Skin of body (tissue), 2 donors: ENCODE measurements around the gene PHETA1. TPM values are rescaled to one million over a fixed set of nuclear protein-coding genes. Genes with fewer than 3 reads are reported as not detected.

ENCODE experiments used
- DNase-seq: peaks from one replicate; lab custom pipeline; 2025; lab: John Stamatoyannopoulos, UW
- total RNA-seq: library from RNA; depleted of rRNA; stranded (reverse); fragments of >200 nt; gene quantifications from one replicate; pipeline ENCODE4 v1.2.3, GENCODE V29; 2014

Gene PHETA1, protein sequence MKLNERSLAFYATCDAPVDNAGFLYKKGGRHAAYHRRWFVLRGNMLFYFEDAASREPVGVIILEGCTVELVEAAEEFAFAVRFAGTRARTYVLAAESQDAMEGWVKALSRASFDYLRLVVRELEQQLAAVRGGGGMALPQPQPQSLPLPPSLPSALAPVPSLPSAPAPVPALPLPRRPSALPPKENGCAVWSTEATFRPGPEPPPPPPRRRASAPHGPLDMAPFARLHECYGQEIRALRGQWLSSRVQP
- total RNA-seq, result 2.9 TPM

DNA sequence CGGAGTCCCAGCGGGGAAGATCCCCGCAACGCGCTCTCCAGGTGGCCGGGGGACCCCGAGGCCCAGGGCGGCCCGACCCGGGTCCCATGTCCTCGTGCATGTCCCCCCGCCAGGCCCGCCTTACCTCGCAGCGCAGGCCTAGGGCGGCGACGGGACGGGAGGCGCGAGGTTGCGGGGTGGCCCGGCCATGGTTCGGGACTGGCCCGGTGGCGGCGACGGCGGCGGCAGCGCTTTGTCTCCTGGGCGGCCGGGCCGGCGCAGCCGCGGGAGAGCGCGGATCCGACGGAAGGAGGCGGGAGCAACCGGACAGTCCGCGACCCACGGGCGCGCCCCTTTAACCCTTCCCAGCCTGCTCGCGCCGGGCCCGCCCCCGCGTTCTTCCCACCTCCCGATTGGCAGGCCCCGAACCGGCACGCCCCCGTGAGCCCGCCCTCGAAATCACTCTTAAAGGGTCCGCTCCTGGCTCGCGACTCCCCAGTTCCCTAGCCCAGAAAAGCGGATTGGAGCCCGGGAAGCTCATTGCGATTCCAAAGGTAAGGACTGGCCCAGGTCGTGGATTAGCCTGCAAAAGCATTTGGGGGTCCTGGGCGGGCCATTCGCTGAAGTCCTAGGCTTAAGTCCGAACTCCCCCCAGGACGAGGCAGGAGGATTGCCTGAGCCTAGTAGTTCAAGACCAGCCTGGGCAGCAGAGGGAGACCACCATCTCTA is at the start of gene PHETA1:
Gene PHETA1, minus strand, starts transcription at position 308 of the 708 bp plus-strand sequence. CDS start 5,668 bp downstream, outside the sequence.
- peak; percentile 61 for DNase-seq

DNA sequence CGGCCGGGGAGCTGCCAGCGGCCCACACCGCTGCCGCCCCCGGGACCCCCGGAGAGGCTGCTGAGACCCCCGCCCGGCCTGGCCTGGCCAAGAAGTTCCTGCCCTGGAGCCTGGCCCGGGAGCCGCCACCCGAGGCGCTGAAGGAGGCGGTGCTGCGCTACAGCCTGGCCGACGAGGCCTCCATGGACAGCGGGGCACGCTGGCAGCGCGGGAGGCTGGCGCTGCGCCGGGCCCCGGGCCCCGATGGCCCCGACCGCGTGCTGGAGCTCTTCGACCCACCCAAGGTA is 49.6 kb upstream of the PHETA1 start:
- no peak for DNase-seq

DNA sequence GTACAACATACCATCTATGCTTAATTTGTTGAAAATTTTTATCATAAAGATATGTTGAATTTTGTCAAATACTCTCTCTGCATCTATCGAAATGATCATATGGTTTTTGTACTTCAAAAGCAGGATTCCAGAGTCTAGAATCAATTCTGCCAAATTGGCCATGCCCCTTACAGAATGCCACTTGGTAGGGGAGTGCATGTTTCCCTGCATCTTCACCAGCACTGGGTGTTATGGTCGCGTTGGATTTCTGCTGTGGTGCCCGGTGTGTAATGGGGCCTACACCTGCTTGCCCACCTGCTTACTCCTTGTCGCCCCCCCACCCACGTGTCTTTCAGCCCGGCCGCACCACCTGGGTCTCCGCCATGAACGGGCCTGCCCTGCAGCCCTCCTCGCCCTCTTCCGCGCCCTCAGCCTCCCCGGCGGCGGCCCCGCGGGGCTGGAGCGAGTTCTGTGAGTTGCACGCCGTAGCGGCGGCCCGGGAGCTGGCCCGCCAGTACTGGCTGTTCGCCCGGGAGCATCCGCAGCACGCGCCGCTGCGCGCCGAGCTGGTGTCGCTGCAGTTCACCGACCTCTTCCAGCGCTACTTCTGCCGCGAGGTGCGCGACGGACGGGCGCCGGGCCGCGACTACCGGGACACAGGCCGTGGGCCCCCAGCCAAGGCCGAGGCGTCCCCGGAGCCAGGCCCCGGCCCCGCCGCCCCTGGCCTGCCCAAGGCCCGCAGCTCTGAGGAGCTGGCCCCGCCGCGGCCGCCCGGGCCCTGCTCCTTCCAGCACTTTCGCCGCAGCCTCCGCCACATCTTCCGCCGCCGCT is 49.1 kb upstream of the PHETA1 start:
- no peak for DNase-seq

DNA sequence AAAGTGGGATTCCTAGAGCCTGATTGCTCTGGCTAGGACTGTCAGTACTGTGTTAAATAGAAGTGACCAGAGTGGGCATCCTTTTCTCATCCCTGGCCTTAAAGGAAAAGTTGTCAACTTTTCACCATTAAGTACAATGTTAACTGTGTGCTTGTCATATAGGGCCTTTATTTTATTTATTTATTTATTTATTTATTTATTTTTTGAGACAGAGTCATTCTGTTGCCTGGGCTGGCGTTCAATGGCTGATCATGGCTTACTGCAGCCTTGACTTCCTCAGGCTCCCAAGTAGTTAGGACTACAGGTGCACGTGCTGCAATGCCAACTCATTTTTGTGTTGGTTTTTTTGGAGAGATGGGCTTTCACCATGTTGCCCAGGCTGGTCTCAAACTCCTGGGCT is 48.4 kb upstream of the PHETA1 start:
- no peak for DNase-seq

DNA sequence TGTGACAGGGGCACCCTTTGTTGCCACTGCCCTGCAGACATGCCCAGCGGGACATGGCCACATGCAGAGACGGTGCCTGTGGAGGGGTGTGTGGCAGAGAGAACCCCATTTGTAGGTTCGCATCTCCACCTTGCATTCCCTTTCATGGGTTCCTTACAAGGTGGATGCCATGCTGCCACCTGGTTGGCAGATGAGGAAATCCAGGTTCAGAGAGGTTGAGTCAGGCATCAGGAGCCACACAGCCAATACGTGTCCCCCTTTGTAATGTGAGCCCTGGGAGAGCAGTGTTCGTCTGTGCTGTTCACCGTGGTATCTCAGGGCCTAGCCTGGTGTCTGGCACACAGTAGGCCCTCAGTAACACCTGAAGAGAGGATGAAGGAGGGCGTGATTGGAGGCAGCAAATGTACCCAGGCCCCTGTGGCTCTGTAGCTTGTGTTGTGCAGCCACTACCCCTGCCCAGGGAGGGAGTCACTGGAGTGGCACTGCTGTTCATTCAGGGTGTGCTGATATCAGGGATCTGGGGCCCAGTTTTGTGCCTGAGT is 45.9 kb upstream of the PHETA1 start:
- no peak for DNase-seq

DNA sequence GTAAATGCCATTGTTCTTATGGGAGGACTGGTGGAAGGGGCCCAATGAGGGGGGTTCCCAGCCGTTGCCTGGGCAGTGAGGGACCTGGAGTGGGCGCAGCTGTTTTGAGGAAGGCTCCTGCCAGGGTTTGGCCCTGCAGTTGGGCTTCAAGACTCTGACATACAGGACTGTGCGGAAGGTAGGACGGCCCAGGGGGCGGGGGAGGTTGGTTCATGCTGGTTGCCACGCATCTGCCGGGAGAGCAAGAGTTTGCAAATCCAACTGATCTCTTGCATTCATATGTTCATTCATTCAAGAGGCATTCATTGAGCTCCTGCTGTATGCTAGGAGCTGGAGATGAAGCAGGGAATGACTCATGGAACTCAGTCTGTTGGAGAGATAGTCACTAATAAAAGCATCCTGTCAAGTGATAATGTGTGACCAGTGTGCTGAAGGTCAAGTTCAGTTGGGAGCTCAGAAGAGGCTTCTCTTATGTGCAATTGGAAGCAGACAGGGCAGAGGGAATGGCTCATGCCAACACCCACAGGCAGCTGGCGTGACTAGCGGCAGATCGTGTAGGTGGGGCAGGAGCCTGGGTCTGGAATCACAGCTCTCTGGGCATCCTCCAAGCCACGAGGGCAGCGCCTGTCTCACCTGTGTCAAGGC is 44.7 kb upstream of the PHETA1 start:
- no peak for DNase-seq

DNA sequence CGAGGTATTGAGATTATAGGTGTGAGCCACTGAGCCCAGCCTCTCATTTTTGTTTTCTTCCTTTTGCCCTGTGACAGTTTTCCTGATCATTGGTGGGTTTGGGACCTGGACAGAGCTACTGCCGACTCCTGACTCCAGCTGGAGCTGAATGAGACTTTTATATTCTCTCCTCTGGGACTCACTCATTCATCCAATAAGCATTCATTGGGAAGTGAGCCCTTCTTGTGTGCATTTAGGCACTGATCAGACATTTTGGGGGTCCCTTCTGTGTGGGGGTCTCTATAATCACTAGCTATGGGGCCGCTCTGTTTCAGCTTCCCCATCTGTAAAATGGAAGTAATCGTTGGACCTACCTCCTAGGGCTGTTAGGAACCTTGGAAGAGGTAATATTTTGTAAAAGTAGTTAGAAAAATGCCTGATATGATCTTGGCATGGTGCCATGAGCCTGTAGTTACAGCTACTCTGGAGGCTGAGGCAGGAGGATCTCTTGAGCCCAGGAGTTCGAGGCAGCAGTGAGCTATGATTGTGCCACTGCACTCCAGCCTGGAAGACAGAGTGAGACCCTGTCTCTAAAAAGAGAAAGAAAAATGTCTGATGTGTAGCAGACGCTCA is 44.0 kb upstream of the PHETA1 start:
- no peak for DNase-seq

DNA sequence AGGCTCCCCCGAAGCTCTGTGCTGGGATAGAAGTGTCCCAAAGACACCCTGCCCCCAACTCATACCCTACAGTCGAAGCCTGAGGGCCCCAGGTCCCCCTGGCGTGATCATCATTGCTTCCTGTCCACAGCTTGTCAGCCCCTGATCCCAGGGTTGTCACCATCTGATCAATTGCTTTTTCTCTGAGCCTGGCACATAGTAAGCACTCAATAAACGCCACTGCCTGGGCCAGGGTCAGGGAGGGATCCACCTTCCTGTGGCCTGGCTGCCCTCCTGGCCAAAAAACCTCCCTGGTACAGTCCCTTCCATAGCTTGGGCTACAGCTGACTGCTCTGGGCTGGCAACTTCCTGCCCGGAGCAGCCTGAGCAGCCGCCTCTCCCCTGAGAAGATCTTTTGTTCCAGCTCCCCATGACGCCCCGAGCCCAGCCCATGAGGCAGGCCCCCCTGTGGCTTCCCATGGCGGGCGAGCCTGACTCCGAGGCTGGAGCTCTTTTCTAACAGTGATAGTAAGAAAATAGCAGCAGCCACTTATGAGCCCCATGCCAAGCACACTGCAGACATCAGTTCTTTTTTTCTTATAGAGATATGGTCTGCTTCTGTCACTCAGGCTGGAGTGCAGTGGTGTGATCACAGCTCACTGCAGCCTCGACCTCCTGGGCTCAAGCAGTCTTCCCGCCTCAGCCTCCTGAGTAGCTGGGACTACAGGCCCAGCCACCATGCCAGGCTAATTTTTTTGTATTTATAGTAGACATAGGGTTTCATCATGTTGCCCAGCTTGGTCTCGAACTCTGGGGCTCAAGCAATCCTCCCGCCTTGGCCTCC is 43.3 kb upstream of the PHETA1 start:
- no peak for DNase-seq

DNA sequence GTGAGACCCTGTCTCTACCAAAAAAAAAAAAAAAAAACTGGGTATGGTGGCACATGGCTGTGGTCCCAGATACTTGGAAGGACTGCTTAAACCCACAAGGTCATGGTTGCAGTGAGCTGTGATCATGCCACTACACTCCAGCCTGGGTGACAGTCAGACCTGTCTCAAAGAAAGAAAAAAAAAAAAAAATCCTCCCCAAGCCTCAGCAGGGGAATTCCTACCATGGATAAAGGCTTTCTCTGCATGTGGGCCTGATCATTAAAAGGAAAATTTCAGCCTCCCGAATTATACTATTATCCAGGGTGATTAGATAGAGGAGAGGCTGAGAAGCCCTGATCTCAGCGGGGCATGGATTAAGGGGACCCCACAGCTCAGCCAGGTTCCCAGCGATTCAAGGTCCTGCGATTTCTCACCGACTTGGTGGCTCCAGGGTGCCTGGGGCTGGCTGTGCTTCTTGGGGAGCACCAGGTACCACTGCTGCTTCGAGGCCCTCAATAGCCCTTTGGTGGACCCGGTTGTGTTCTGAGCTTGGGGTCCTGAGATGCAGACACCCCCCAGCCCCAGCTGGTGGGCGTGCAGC is 42.4 kb upstream of the PHETA1 start:
- DNase-seq, result no peak

DNA sequence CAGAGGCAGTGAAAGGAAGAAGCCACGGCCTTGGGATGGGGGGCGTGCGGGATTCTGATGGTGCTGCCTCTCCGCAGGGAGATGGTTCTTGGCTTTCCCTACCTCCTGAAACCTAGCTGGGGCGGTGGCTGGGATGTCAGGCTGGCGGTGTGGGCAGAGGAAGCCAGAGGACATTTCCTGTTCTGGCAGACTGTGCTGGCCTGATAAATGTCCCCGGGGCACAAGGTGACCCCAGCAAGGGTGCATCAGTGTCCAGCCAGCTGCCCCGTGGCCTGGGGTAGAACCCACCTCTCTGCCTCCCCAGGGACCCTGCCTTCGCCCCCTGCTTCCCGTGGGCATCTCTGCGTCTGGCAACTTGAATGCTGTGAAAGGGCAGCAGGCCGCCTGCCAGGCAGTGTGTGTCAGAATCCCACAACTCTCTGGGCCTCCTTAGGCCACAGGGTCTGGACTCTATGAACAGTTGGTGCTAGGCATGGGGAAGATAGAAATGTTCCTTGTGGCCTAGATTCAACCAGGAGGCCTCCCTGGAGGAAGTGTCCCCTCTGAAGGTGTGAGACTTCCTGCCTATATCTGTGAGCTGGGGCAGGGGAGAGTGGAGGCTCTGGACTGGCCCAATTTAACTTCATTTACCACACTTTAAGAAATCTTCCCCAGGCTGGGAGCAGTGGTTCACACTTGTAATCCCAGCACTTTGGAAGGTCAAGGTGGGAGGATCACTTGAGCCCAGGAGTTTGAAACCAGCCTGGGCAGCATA is 41.7 kb upstream of the PHETA1 start:
- no peak for DNase-seq

DNA sequence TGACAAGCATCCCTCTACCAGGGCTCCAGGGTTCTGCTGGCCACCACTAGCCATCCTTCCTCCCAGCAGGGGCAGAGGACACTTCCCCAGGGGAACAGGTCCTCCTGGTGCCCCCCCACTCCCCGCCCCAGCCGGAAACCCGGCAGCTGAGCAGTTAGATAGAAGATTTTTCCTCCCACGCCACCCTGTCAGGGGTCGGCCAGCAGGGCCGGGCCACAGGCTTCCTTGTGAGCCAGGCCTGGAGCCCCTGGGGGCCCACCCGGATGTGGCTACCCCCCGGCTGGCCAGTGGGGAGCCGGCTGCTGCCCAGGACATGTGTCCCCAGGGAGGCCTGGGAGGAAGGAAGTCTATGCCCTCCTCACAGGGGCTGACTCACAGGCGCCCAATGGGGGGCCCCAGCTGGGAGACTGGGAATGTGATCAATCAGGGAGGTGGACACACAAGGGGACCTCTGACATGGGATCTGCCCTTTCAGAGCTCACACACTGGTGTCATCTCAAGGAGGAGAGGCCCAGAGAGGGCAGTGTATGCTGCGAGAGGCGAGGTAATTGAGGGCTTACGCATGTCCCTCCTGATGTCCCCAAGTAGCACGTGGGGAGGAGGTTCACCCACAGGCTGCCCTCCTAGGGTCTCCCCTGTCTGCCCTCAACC is 41.0 kb upstream of the PHETA1 start:
- no peak for DNase-seq

DNA sequence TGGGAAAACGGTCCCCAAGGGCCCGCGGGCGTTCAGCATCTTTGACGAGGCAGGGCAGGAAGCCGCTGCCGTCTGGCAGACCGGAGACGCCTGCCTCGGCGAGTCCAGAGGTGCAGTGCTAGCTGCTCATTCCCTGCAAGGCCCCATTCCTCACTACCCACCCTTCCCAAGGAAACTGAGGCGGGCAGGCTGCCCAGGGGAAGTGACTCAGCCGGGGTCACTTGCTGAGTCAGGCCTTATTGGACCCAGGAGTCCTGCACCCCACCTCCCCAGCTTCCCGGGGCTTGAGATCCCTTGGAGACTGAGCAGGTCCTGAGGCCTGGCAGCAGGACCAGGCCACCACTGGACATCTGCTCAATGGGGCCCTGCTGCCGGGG is 40.5 kb upstream of the PHETA1 start:
- no peak for DNase-seq

DNA sequence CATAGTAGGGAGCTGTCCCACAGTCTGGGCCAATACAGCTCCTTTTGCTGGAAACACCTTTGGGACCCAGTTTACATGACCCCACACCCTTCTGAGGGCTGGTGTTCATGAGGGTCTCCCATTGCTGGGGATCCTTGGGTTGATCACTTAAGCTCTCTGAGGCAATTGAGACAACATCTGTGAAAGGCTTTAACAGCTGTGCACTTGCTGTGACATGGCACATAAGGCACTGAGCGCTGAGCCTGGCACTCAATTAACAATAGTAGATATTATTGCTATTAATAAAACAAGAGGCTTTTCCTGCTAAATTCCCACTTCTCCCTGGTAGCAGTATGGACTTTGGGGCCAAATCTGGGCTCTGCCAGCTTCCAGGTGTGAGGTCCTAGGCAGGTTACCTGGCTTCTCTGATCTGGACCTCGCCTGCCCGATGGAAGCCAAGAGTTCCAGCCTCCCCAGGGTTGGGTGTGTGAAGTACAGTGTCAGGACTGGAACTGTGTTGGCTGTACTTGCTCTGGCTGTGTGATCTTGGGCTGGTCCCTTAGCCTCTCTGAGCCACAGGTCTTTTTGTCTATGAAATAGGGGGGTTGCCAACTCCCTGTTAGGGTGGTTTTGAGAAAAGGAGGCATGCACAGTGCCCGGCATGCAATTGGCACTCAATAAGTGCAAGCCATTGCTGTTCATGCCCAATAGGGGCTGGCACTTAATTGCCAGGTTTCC is 39.9 kb upstream of the PHETA1 start:
- DNase-seq, result no peak

DNA sequence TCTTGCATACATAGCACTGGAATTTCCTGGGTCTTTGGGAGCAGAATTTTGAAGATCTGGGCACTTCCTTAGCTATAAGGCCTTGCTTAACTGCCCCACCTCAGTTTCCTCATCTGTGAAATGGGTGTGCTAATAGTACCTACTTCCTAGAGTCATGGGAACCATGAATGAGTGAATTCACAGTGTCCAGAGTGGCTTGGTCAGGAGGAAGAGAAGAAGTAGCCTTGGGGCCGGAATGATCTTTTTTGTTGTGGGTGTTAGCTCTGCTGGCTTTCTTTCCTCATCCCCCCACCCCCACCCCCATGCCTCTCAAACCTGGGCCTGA is 39.2 kb upstream of the PHETA1 start:
- no peak for DNase-seq

DNA sequence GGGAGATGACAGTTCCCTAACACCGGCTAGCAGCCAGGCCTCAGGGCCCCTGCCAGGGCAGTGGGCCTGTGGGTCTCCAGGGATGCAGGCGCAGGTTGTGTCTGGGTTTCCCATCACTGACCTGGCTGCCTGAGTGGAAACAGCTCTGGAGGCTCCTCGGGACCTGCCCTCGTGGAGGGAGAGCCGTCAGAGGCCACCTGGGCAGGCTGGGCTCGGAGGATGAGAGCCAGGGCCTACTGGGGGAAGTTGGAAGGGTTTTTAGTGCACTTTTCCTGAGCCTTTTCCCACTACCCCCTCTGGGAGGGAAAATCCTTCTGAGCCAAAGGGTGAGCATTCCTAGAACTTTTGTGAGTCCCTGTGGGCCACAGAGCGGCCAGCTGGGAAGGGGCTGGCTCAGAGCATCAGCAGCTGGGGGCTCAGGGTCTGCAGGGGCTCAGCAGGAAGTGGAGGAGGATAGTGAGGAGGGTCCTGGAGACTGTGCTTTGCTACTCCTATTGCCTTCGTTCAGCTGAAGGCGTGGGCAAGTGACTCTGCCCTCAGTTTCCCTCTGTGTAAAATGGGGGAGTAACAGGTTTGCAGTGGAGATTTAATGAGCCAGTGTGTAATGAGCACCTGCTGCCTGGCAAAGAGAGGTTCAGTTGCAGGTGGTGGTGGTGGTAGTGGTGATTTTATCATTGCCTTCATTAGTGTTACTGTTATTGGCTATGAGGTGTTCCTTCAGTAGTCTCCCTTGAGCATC is 38.7 kb upstream of the PHETA1 start:
- no peak for DNase-seq

DNA sequence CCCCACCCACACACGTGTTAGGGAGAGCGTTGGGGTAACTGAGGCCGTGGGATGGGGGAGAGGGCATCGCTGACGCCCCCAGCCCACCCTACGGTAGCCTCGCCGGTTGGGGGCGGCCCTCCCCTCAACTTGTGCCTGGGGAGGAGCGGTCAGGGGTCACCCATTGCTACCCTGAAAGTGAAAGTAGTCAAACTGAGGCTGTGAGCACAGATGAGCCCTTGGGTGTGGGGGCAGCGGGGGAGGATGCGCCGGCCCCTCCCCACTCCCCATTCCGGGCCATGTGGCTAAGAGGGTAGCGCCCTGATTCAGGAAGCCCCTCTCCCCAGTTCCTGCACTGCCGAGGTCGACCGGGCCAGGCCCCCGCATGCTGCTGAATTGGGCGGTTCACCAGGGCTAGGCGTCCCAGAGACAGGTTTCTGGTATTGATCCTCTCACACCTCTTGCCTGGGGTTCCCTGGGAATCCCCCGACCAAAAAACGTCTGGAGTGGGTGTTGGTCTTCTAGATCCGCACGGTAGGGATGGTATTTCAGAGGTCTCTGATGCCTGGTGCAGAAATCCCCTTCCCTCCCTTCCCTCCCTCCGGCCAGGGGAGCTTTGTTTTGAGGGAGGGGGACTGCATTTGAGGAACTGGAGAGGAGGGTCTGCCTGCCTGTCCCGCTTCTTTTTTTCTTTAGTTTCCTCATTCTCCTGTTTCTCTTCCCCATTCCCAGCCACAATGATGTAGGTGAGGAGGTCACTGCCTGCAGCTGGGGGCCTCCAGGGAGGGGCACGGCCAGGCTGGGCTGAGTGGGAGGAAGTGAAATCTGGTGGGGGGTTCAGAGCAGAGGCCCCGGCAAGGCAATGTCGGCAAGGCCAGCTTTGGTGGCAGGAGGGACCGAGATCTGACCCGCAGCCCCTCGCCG is 37.8 kb upstream of the PHETA1 start:
- DNase-seq, result no peak
